ENCODE data around the gene ENTPD6.
A peak's percentile ranks its signal among the peaks of the same experiment; 100 is the strongest.
"Not testable (repeated sequence)": the region's sequence is repeated elsewhere in the genome, so short reads cannot be mapped to it uniquely, and the experiment has no call there.

ENTPD6 gene

DNA sequence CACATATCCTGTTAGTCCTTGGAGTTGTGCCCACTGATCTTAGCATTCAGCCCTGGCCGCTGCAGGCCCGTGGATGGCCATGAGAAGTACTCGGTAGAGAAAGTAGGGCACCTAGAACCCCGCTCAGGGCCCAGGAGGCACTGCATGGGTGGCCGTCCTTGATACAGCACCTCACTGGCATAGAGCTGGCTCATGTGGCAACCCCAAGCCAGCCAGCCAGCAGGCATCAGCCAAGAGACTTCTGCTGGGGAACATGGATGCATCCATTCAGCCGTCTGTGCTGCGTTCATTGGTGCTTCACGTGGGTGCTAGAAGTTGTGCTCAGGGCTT, 62.9 kb downstream of the ENTPD6 start:
- TF ChIP-seq, protein P1, sequence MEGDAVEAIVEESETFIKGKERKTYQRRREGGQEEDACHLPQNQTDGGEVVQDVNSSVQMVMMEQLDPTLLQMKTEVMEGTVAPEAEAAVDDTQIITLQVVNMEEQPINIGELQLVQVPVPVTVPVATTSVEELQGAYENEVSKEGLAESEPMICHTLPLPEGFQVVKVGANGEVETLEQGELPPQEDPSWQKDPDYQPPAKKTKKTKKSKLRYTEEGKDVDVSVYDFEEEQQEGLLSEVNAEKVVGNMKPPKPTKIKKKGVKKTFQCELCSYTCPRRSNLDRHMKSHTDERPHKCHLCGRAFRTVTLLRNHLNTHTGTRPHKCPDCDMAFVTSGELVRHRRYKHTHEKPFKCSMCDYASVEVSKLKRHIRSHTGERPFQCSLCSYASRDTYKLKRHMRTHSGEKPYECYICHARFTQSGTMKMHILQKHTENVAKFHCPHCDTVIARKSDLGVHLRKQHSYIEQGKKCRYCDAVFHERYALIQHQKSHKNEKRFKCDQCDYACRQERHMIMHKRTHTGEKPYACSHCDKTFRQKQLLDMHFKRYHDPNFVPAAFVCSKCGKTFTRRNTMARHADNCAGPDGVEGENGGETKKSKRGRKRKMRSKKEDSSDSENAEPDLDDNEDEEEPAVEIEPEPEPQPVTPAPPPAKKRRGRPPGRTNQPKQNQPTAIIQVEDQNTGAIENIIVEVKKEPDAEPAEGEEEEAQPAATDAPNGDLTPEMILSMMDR (IDR thresholded peaks at IDR 0.05; ENCODE audit: low read depth, low read length): no peak
- no peaks in the 10 kb centered on the region for H3K9me3 ChIP-seq (ENCODE audit: severe bottlenecking)
- H3K4me3 ChIP-seq (ENCODE audit: low read depth, low read length): no peak overlapping the region
- peak; percentile 2 for DNase-seq
- no peaks in the 10 kb centered on the region for H3K27me3 ChIP-seq (ENCODE audit: insufficient read depth, low read depth, severe bottlenecking)
- H3K27ac ChIP-seq: no peak overlapping the region
- peaks cover 67% of the 10 kb centered on the region for H3K36me3 ChIP-seq

DNA sequence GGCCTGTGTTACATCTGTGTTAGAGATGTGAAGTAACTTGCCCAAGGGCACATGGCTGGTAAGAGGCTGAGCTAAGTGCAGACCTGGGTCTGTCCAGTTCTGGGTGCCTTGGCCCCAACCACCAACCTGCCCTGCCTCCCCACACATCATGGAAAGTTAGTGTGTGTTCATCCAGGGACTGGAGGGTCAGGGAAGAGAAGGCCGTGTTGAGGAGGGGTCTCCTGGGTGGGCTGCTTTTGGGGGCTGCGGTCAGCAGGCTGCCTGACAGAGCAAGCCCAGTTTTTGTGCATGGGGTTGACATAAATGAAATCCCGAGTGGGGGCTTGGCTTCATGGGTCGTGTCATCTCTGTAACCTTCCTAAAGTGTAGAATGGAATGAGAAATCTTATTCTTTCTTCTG, 63.3 kb downstream of the ENTPD6 start:
- no peak overlapping the region for H3K27ac ChIP-seq
- no peaks in the 10 kb centered on the region for H3K9me3 ChIP-seq (ENCODE audit: severe bottlenecking)
- DNase-seq: no peak
- TF ChIP-seq, protein P1 (IDR thresholded peaks at IDR 0.05; ENCODE audit: low read depth, low read length): no peak
- no peak overlapping the region for H3K4me3 ChIP-seq (ENCODE audit: low read depth, low read length)
- no peaks in the 10 kb centered on the region for H3K27me3 ChIP-seq (ENCODE audit: insufficient read depth, low read depth, severe bottlenecking)
- peaks cover 63% of the 10 kb centered on the region for H3K36me3 ChIP-seq

DNA sequence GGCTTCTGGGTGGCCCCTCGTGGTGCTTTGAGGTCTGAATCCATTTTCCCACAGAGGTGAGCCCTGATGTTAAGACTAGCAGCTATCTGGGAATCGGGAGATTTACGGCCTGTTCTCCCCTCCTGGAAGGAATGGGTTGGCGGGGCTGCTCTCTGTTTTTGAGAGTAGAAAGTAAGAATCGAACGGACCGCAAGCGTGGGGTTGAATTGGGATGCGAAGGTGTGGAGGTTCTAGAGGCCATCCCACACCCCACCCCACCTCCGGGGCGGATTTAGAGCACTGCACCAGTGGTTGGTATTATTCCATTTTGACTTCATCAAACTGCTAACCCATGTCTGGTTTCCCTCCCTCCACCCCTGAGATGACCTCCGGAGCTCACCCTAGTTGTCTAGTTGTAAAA, 63.8 kb downstream of the ENTPD6 start:
- Histone ChIP-seq H3K36me3 (peaks cover 63% of the 10 kb centered on the region), H3K9me3 (ENCODE audit: severe bottlenecking) (no peaks in the 10 kb centered on the region), H3K27me3 (ENCODE audit: insufficient read depth, low read depth, severe bottlenecking) (no peaks in the 10 kb centered on the region), H3K4me3 (ENCODE audit: low read depth, low read length) (no peak overlapping the region), H3K27ac (no peak overlapping the region)
- DNase-seq: peak; percentile 3
- TF ChIP-seq, protein P1 (IDR thresholded peaks at IDR 0.05; ENCODE audit: low read depth, low read length): no peak

DNA sequence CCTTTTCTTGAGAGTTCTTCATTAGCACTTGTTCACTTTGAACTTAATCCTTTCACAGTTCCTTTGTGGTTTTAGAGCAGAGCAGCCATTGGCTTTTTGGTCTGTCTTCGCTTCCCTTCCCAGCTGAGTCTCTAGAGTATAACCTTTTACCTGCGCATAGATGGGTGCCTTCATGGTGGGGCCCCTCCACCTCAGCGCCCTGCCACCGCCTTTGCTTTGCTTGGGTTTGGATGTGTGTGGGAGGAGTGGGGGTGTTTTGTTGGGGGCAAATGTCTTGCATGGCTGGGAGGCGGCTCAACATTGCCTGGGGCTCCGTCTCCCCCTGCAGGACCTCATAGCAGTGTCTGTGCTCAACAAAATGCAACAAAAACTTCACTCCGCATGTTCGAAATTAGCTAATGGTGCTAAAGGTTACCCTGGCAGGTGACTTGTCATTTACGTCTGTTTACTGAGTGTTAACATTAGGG, 64.3 kb downstream of the ENTPD6 start:
- no peak overlapping the region for H3K4me3 ChIP-seq (ENCODE audit: low read depth, low read length)
- TF ChIP-seq, protein P1 (IDR thresholded peaks at IDR 0.05; ENCODE audit: low read depth, low read length): 0 out of 2 replicates have a peak, but pooled peaks have one; percentile 6
- peaks cover 63% of the 10 kb centered on the region for H3K36me3 ChIP-seq
- peak; percentile 1 for DNase-seq
- no peaks in the 10 kb centered on the region for H3K9me3 ChIP-seq (ENCODE audit: severe bottlenecking)
- H3K27ac ChIP-seq: no peak overlapping the region
- H3K27me3 ChIP-seq (ENCODE audit: insufficient read depth, low read depth, severe bottlenecking): no peaks in the 10 kb centered on the region

DNA sequence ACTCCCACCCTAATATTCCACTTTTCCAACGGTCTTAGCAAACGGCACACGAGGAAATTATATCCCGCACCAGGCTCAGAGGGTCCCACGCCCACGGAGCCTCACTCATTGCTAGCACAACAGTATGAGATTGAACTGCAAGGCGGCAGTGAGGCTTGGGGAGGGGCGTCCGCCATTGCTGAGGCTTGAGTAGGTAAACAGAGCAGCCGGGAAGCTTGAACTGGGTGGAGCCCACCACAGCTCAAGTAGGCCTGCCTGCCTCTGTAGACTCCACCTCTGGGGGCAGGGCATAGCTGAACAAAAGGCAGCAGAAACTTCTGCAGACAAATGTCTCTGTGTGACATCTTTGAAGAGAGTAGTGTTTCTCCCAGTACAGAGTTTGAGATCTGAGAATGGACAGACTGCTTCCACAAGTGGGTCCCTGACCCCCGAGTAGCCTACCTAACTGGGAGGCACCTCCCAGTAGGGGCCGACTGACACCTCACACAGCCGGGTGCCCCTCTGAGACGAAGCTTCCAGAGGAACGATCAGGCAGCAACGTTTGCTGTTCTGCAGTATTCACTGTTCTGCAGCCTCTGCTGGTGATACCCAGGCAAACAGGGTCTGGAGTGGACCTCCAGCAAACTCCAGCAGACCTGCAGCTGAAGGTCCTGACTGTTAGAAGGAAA, 65.4 kb downstream of the ENTPD6 start:
- DNase-seq: peak; percentile 2
- H3K36me3 ChIP-seq: peaks cover 67% of the 10 kb centered on the region
- not testable (repeated sequence) for H3K4me3 ChIP-seq (ENCODE audit: low read depth, low read length); H3K9me3 ChIP-seq (ENCODE audit: severe bottlenecking); H3K27me3 ChIP-seq (ENCODE audit: insufficient read depth, low read depth, severe bottlenecking); H3K27ac ChIP-seq

DNA sequence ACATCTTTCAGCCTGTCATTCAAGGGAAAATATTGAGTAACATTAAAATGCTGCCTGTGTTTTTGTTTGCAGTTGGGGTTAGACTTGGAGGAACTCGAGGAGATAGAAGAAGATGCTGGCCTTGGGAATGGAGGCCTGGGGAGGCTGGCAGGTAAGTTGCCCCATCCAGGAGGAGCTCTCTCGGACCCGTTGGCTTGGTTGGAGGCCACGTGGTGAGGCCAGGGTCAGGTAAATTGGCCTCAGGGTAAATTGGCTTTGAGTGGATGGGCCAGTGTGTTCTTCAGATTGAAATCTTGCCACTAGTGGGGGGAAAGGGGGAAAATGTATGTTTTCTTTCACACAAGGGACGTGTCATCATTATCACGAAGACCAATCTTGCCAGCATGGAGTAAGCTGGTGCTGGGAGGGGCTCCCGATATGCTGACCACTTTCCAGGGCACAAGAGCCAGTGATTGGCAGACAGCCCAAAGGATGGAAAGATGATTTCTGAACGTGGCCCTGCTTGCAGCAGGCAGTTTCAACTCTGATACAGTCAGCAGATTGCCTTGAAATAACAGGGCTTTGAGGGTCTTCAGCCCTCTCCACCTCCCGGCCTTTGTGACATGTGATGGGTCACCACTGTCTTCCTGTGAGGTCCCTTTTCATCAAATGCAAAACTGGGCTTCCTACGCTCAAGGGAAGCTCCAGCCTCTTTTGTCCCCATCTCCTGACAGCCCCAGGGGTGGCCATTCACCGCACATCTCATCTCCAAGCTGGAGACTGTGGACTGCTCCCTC, 73.7 kb downstream of the ENTPD6 start:
- Histone ChIP-seq H3K27me3 (ENCODE audit: insufficient read depth, low read depth, severe bottlenecking) (no peaks in the 10 kb centered on the region), H3K9me3 (ENCODE audit: severe bottlenecking) (no peaks in the 10 kb centered on the region), H3K27ac (no peak overlapping the region), H3K4me3 (ENCODE audit: low read depth, low read length) (no peak overlapping the region), H3K36me3 (peaks cover 73% of the 10 kb centered on the region)
- TF ChIP-seq, protein P1 (IDR thresholded peaks at IDR 0.05; ENCODE audit: low read depth, low read length): no peak
- peak; percentile 3 for DNase-seq

Measured in WERI-Rb-1 (cell line).